GM21786 (cell line): ENCODE measurements around the gene NENF.
A peak's percentile ranks its signal among the peaks of the same experiment; 100 is the strongest.
"Not testable (repeated sequence)": the region's sequence is repeated elsewhere in the genome, so short reads cannot be mapped to it uniquely, and the experiment has no call there.

ENCODE experiments used
- ATAC-seq: cut with Tn5 transposase; IDR thresholded peaks from one replicate; pipeline ENCODE4 v1.9.1; 2021; ENCODE audit not compliant: unreplicated experiment

The NENF gene

DNA sequence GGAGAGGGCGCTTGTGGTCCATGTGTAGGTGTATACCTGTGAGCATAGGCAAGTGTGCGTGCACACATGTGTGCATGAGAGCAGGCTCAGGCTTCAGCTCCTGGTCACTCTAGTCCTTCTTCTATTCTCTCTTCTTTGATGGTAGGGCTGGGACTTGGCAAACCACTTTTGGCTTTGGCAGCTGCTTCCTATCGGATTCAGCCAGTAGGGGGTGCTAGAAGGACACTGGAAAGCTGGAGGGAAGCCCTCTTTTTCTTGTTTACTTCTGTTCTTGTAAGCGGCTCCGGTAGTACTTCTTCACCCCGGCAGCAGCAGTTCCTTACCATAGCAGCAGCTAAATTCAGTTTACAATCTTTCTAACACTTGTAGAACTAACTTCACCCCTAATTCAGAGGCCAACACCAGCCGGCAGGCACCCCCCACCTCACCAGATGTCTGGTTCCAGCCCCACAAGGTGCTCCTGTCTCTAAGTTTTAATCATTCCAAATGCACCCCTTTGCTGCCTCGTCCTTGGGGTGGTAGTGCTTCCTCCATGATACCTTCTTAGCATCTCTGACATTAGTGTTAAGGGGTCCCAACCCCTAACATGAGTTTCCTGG, 25.1 kb downstream of the NENF start:
- no peak for ATAC-seq

DNA sequence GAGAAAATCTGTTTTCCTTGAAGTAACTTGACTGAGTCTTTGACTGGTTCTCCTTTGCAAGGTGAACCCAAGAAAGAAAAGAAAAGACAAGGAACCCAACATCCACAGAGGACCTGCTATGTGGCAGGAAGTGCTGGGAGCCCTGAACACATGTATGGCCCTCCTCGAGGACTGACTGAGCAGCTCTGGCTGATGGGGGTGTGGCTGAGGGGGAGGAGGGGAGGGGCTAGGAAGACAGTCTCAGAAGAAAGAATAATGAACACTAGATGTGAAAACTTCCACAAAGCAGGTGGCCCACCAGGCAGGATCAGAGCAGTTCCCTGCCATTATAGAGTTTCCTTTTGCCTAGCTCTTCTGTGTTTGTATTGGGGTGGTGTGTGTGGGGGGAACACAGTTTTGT, 26.1 kb downstream of the NENF start:
- no peak for ATAC-seq

DNA sequence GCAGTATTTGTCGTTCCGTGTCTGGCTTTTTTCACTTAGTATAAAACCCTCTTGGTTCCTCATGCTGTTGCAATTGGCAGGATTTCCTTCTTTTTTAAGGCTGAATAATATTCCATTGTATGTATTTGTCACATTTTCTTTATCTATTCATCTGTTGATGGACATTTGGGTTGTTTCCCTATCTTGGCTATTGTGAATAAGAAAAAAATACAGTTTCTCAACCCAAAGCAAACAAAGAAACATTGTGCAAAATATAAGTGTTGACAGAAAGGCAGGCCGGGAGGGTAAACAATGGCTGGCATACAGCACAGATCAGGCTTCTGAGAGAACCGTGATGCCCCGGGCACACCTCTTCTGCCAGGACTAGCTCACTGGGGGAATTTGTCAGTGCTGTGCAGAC, 26.9 kb downstream of the NENF start:
- ATAC-seq, result no peak

DNA sequence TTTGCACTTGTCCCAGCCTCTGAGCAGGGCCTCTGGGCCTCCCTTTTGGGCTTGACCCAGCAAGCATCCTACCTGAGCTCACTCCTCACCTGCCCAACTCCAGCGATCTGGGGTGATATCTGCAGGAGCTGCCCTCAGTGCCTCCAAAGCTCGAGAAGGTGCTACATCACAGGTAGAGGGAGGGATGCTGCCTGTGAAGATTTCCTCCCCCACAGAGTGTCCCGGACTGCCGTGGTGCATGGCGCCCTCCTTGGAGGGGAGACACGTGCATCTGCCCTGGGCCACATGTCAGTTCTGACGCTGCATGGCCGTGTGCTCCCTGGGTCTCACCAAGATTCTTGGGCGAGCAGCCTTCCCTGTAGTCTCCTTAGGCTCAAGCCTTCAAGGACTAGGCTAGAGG, 27.7 kb downstream of the NENF start:
- ATAC-seq, result no peak

DNA sequence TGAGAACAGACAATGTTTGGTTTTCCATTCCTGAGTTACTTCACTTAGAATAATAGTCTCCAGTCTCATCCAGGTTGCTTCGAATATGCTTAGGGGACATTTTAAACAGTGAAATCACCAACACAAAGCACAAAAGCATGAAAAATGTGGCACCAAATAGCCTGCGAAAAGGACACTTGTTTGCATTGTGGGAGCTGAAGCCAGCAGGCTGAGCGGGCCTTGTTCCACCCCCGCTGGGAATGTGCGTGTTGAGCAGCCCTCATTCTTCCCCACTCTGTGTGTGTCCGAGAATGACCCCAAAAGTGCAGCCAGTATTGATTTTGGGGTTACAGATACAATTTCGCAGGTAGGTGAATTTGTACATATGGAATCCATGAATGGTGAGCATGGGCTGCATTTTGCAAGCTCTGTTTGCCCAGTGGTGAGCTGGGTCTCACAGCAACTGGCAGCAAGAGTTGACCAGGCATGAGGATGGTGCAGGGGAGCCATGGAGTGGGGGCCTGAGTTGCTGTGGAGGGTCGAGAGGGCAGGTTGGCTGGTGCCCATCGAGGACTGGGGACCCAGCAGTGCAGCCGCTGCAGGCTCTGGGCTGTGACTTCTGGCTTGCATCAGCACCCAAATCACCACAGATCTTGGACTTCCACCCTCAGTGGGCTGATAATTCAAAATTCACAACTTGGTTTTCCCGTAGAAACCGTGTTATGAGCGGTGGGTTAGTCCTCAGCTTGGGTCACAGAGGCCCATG, 29.4 kb downstream of the NENF start:
- ATAC-seq, result no peak

DNA sequence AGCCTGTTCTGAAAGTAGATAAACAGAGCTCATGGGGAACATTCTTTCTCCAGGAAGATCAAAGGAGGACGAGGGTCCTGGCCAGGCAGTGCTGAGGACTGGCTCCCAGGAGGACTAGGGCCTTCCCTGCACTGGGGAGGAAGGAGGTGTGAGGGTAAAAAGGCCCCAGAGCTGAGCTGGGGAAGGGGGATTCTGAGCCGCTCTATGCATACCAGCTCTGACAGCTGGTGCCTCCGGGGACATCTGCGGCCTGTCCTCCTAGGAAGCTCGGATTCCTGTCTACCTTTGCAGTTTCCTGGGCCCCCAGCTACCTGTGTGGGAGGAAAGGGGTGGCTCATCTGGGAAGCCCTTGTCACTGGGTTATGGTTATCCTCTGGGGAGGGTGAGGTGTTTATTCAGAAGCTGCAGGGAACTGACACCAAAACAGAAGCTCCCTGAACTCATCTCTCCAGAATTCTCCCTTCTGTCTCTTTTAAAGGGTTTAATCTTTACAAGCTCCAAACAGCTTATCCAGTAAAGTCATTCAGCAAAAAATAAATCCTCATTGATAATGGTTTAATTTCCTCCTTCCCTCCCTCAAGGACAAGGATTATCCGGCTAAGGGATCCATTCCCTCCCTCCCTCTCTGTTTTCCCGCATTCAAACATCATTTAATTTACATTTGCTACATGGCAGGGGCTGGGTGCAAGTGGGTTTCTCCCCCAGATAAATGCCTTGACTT, 31.0 kb downstream of the NENF start:
- no peak for ATAC-seq

DNA sequence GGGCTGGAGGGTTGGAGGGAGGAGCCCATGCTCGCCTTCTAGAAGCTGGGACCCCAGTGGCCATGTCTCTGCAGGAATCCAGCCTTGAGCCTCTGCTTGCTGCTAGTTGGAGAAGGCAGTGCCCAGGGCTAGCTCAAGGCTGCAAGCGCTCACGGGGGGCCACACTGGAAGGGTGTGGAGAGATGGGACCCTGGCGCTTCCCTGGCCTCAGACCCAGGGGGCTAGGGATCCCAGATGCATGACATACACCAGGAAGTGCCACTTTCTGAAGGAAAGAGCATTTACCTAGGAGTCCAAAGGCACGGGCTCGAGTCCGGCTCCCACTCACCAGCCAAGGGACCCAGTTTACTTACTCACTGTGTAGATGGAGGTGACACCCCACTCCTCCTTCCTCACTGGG, 32.6 kb downstream of the NENF start:
- no peak for ATAC-seq

DNA sequence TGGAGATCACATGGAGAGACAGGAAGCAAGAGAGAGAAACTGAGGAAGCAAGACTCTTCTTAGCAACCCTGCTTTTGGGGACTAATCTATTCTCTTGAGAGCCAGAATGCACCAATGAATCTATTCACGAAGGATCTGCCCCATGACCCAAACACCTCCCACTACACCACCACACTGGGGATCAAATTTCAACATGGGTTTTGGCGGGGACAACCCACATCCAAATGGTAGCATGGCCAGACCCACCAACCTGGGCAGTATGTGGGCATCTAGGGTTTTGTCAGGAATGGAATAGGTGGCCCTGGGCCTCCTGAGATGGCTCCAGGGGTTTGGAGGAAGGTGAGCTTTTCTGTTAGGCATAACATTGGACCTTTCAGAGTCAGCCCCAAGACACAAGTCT, 33.7 kb downstream of the NENF start:
- no peak for ATAC-seq

DNA sequence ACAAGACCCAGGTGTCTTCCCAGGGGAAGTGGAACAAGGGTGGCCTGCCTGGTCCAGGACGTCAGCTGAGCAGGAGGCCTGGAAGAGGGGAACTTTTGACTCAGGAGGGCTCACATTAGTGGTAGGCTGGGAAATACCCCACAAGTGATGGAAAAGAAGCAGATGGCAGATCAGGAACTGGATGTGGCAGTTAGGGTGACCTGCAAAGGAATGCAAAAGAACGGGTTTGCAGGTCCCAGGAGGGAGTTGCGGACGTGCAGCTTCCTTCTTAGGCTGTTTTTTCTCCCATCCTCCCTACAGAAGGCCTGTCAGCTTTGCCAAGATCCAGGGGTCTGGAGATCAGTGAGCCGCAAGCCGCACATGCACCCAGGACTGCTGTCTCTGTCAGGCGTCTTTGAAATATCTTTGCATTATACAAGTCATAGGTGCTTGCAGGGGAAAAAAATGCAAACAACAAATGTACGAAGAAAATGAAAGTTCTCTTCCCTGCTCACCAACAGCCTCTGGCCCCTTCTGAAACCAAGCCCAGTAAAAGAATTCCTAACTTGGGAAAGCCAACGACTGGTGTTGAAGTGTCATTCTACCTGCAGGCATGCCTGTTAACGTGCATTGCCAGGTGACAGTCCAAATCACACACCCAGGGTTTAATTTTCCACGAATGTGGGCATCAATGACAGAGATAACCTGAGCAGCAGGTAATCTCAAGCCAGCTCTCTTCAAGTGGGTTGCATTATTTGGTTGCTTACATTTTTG, 34.4 kb downstream of the NENF start:
- no peak for ATAC-seq

DNA sequence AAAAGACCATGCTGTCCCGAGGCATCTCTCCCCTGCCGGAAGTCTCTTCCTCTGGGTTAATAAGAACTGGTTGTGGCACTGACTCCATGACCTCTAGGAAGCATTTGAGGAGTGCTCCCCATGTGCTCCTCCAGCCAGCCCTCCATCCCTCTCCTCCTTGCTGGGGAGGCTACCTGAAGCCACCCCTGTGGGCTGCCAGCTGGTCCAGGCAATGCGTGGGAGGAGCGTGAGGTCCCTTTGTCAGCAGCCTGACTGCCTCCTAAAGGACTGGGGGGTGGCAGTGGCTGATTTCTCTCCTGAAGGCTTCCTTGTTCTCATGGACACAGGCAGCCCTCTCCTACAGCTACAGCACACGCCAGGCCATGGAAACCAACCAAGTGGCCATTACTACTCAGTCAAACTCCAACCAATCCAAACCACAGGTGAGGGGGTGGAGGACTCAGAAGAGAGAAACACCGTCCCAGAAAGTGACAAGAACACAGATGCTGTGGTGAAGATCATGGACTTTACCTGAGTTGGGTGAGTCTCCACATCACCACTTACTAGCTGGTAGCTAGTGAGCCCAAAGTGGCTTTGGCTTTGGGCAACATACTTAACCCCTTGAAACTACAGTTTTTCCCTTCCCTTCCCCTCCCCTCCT, 35.2 kb downstream of the NENF start:
- no peak for ATAC-seq

DNA sequence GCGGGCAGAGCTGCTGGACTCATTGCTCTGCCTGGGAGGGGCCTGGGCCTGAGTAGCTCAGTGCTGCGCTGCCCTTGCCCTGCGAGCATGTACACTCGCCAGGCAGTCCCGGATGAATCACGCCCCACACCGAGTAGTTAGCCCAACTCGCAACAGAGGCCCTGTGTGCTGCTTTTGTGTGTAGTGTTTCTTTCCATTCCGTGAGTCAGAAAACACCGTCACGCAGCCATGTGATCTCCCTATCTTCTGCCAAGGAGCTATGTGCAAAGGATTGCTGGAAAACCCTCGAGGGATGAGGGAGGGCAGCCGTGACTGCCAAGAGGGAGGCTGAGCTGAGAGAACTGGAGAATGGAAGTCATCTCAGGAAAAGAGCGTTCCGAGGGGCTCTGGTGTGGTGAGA, 37.3 kb downstream of the NENF start:
- ATAC-seq, result no peak

DNA sequence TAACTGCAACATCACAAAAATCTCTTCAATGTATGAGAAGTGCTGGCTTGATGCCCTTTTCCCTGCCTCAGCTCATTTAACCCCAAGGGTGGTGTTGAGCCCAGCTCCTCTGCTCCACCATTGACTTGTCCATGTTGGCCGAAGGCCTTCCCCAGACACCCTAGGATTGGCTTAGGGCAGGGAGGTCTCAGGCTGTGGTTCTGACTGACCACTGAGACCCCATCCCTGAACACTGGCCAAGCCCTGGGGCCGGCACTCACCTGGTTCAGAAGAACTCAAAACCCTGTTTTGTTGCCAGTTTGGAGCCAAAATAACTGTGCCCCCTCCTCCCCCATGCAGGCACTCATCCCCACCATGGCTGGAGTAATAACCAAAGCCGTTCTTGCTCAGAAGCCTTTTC, 38.6 kb downstream of the NENF start:
- no peak for ATAC-seq

DNA sequence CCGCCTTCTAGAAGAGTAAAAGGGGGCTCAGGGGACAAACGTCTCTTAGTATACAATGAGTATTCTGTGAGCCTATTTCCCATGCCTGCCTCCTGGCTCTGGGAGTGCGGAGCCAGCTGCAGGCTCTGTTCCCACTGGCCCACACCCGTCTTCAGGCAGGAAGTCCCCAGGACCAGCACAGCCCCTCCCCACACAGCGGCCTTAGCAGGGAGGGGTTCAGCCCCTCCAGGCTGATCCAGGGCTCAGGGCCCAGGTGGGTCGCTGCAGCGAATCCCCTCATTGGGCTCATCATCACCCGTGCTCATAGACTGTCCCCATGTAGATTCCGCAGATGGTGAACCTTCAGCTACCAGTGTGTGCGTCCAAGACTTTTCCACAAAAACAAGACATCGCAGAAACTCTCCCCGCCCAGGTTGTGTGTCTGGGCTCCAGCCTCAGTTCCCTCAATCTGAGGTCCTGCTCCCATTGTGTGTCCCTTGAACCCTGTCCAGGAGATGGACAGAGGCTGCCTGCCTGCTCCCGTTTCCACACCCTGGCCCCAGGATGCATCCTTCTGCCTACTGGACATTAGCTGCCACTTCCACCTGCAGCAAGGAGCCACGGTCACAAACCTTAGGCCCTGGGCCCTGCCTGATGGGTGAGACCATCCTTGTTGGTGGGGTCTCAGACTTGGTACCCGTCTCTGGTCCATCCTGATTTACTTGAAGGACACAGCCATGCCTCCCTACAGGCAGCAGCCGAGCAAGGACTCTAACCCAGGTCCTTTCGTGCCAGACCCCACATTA, 39.4 kb downstream of the NENF start:
- no peak for ATAC-seq

DNA sequence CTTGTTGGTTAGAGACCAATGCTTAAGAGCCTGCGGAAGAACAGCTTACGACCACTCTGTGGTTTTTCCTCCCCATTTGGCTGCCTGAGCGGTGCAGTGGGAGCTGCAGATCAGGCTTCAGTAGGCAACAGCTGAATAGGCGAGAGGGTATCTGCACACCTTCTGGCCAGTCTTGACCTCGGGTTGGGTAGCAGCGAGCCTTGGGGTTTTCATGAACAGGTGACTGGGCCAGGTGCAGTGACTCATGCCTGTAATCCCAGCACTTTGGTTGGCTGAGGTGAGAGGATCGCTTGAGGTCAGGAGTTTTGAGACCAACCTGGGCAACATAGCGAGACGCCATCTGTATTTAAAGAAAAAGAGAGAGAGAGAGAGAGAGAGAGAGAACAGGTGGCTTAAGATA, 41.0 kb downstream of the NENF start:
- ATAC-seq, result no peak

DNA sequence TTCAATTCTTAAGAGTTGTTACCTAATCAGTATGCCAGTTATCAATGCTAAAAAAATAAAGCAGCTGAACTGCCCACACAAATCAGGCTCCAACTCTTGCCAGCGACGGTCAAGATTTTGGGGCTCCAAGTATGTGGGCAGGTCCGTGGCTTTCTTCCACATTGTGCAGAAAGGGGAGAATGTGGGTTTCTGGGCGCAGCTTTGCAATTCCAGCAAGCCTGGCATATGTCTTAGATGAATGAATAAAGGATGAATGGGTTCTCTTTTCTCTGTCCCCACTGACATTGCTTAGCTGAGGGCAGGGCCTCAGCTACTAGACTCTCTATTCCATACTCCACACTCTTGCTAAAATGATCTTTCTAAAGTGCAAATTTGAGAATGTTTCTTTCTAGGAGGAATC, 42.4 kb downstream of the NENF start:
- ATAC-seq, result no peak

DNA sequence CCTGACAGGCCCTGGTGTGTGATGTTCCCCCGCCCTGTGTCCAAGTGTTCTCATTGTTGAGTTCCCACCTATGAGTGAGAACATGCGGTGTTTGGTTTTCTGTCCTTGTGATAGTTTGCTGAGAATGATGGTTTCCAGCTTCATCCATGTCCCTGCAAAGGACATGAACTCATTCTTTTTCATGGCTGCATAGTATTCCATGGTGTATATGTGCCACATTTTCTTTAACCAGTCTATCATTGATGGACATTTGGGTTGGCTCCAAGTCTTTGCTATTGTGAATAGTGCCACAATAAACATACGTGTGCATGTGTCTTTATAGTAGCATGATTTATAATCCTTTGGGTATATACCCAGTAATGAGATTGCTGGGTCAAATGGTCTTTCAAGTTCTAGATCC, 43.1 kb downstream of the NENF start:
- ATAC-seq, result not testable (repeated sequence)

DNA sequence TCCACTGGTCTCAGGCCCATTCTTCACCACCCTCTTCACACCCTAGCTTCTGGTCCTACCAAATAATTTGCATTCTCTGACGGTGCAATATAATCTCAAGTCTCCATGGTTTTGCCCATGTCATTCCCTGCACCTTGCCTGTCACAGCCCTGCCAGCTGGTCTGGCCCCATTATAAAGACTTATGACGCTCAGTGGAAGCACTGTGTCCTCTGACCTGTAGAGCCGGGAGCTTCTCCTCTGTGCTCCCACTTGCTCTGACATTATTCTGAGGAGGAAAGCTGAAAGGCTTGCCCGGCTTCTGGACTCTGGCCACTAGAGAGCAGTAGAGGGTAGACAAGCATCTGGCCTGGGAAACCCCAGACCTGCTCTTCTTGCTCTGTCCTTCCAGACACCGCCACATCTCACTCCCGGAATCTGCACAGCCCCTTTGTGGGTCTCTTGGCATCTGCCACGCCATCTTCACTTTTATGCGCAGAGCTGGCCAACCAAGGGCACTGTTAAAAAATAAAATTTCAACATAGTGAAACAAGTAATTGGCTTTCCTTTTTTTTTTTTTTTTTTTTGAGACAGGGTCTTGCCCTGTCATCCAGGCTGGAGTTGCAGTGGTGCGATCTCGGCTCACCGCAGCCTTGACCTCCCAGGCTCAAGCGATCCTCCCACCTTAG, 44.4 kb downstream of the NENF start:
- peak; percentile 93 for ATAC-seq

DNA sequence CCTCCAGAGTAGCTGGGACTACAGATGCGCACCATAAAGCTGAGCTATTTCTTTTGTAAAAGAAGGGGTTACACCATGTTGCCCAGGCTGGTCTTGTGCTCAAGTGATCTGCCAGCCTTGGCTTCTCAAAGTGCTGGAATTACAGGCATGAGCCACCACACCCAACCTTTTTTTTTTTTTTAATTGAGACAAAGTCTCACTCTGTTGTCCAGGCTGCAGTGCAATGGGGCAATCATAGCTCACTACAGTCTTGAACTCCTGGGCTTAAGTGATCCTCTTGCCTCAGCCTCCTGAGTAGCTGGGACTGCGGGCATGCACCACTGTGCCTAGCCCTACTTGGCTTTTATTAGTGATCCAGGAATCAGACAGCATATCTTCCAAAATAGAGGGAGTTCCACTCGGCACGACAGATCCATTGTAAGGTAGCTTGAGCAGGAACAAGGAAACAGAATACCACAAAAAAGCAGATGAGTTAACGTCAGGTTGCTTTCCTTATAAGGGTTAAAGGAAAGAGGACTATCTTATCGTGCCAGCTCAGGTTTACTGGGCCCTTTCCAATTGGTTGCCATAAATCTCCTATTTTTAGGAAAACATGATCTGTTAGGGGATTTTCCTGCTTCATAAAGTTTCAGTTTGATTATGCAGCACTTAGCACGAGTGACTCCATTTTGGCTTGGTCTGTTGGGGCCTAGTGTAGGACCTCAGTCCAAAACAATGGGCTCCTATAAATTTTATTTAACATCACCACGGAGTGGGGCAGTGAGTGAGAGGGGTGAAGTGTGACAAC, 45.2 kb downstream of the NENF start:
- ATAC-seq, result no peak

DNA sequence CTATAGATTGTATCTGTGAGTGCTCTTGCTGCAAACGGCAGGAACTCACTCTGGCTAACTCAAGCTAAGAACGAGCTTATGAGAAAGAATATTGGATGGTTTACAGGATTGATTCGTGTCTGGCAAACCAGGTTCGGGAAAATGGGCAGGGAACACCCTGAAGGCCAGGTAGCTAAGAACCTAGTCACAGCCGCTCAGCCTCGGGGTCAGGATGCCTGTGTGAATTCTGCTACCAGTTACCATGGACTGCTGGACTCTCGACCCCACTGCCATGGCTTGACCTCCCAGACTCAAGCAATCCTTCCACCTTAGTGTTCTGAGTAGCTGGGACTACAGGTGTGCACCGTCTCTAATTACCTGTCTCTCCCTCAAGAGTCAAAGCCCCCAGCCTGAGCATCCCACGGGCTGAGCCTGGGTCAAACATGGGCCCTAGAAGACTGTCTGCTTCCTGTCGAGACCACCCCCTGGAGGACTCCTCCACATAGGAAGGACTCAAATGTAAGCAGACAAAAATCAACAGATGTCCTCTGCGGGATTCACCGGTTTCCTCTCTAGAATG, 45.8 kb downstream of the NENF start:
- ATAC-seq, result no peak
